Measurements from ENCODE around the gene MAP3K8. TPM values are rescaled to one million over a fixed set of nuclear protein-coding genes. Genes with fewer than 3 reads are reported as not detected.

Gene MAP3K8
- total and polyA plus RNA-seq, 2 donors (not counting 3 experiments of a cell fraction or from before 2014, with no cell fraction given): 5.2 to 10.6 TPM

DNA sequence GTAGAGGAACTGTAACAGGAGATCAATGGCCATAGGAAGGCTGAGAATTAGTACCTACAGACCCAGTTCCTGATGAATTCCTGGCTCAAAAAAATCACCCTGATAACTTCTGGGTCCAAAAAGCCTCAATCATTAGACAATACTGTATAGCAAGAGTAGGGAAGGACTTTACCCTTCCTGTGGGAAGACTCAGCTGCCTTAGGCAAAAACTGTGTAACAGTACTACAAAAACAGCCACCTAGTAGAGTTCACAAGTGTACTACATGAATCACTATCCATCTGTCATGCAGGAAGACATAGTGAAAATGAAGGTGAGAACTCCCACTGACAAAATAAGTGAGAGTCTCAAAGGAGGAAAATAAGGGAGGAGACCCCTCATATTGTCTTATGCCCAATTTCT lies 47.6 kb downstream of the MAP3K8 start:
- Histone ChIP-seq H3K27ac (ENCODE audit: insufficient read depth, low read depth, low read length) (no peak overlapping the region), H4K20me1 (replicated peaks; ENCODE audit: control insufficient read depth, extremely low read depth, insufficient read depth, low read length) (no peaks in the 10 kb centered on the region), H3K4me1 (ENCODE audit: control insufficient read depth, extremely low read depth, insufficient read depth, low read length) (no peaks in the 10 kb centered on the region), H3K36me3 (ENCODE audit: control insufficient read depth in 2 of 2, extremely low read depth in 1 of 2, insufficient read depth in 2 of 2, low read length in 2 of 2) (no peaks in the 10 kb centered on the region), H3K9me1 (replicated peaks; ENCODE audit: control insufficient read depth, extremely low read depth, insufficient read depth, low read length) (no peaks in the 10 kb centered on the region), H3K4me3 (replicated peaks in 1 of 3; ENCODE audit: insufficient read depth in 1 of 3, low read depth in 1 of 3, low read length in 3 of 3) (no peak overlapping the region), H3K9ac (replicated peaks; ENCODE audit: extremely low read depth, insufficient read depth, low read length) (no peak overlapping the region), H2AFZ (ENCODE audit: low read depth, low read length) (no peak overlapping the region), H3K27me3 (ENCODE audit: control insufficient read depth in 2 of 2, insufficient read depth in 2 of 2, low read length in 2 of 2) (no peaks in the 10 kb centered on the region), H3K4me2 (ENCODE audit: insufficient read depth, low read length) (no peak overlapping the region), H3K79me2 (ENCODE audit: control insufficient read depth, insufficient read depth, low read length) (no peaks in the 10 kb centered on the region), H3K9me3 (replicated peaks; ENCODE audit: control insufficient read depth, insufficient read depth, low read length) (no peaks in the 10 kb centered on the region)
- no TSS peak for BruUV-seq (replicated peaks)
- POLR2A ChIA-PET: no interaction called here
- intact Hi-C loops (cut with micrococcal nuclease): no loop called here
- dilution Hi-C loops (cut with MboI; ENCODE audit: extremely low pct_ligation_motif_present, low sequenced_read_pairs): no loop called here
- FAIRE-seq (no peak), DNase-seq (ENCODE audit: low read depth, low spot score) (no peak)
- CTCF ChIA-PET: no interaction called here
- TF ChIP-seq MYC (IDR thresholded peaks at IDR 0.05; ENCODE audit: low read depth, low read length) (no peak), EZH2 (IDR thresholded peaks at IDR 0.05; ENCODE audit: borderline replicate concordance, low read depth, low read length, severe bottlenecking) (no peak), FOS (IDR thresholded peaks at IDR 0.05; ENCODE audit: borderline replicate concordance, insufficient read depth, low read length) (no peak), GATA2 (IDR thresholded peaks at IDR 0.05; ENCODE audit: insufficient read depth, insufficient read length, low read depth, low read length) (no peak), POLR2A (IDR thresholded peaks at IDR 0.05; ENCODE audit: low read depth, low read length) (no peak), POLR2AphosphoS5 (IDR thresholded peaks at IDR 0.05; ENCODE audit: insufficient read depth, low read depth, low read length) (no peak), JUN (IDR thresholded peaks at IDR 0.05; ENCODE audit: borderline replicate concordance, insufficient read depth, insufficient read length, low read depth) (no peak)
- TF ChIP-seq, protein P1, sequence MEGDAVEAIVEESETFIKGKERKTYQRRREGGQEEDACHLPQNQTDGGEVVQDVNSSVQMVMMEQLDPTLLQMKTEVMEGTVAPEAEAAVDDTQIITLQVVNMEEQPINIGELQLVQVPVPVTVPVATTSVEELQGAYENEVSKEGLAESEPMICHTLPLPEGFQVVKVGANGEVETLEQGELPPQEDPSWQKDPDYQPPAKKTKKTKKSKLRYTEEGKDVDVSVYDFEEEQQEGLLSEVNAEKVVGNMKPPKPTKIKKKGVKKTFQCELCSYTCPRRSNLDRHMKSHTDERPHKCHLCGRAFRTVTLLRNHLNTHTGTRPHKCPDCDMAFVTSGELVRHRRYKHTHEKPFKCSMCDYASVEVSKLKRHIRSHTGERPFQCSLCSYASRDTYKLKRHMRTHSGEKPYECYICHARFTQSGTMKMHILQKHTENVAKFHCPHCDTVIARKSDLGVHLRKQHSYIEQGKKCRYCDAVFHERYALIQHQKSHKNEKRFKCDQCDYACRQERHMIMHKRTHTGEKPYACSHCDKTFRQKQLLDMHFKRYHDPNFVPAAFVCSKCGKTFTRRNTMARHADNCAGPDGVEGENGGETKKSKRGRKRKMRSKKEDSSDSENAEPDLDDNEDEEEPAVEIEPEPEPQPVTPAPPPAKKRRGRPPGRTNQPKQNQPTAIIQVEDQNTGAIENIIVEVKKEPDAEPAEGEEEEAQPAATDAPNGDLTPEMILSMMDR (IDR thresholded peaks at IDR 0.05; ENCODE audit: extremely low read depth in 1 of 2, insufficient read depth in 1 of 2, low read depth in 1 of 2, low read length in 2 of 2): no peak
- TF ChIP-seq, protein P2, sequence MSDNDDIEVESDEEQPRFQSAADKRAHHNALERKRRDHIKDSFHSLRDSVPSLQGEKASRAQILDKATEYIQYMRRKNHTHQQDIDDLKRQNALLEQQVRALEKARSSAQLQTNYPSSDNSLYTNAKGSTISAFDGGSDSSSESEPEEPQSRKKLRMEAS (IDR thresholded peaks at IDR 0.05; ENCODE audit: insufficient read depth, insufficient read length): no peak

All from endothelial cell of umbilical vein (primary cell).